Right atrium auricular region (tissue), 2 donors: ENCODE results near the gene MYL11. TPM values are rescaled to one million over a fixed set of nuclear protein-coding genes. Genes with fewer than 3 reads are reported as not detected.

ENCODE experiments used
- DNase-seq: peaks from one replicate; pipeline ENCODE4 v3.0.0-alpha.2; 2019; ENCODE audit warnings: low spot score
- H3K27ac ChIP-seq, 2 donors: fragments of 200-600 bp; sonication (generic); 1 replicate in 1 of 2; 2 replicates in 1 of 2; pipeline ENCODE4 v1.5.1; 2016 to 2019
- H3K27me3 ChIP-seq, 2 donors: fragments of 200-600 bp; sonication (generic); one replicate each; pipeline versions ENCODE4 v1.5.1 to v1.6.0; 2017 to 2019
- H3K36me3 ChIP-seq: fragments of 200-600 bp; sonication (generic); one replicate; pipeline ENCODE4 v1.5.1; 2016
- H3K4me1 ChIP-seq, 2 donors: fragments of 200-600 bp; sonication (generic); one replicate each; pipeline versions ENCODE4 v1.5.1 to v1.6.0; 2017 to 2019
- H3K4me3 ChIP-seq, 2 donors: fragments of 200-600 bp; sonication (generic); 1 replicate in 1 of 2; 2 replicates in 1 of 2; pipeline ENCODE4 v1.5.1; 2017 to 2019; ENCODE audit warnings: mild to moderate bottlenecking in 1 of 2, moderate library complexity in 1 of 2
- H3K9me3 ChIP-seq, 2 donors: fragments of 200-600 bp; sonication (generic); one replicate each; pipeline ENCODE4 v1.5.1; 2019
- total RNA-seq, 2 donors: library from RNA; depleted of rRNA; stranded (reverse); fragments of >200 nt; gene quantifications; one replicate each; pipeline ENCODE4 v1.1.0, GENCODE V29; 2016
- TF ChIP-seq, protein P1 (sequence below), 2 donors: fragments of 200-600 bp; sonication (generic); IDR thresholded peaks; one replicate each; pipeline ENCODE4 v1.5.1; 2019; ENCODE audit warnings: antibody characterized with exemption in 2 of 2

The MYL11 gene
- total RNA-seq, 2 donors from 2014 or later, result not detected

DNA sequence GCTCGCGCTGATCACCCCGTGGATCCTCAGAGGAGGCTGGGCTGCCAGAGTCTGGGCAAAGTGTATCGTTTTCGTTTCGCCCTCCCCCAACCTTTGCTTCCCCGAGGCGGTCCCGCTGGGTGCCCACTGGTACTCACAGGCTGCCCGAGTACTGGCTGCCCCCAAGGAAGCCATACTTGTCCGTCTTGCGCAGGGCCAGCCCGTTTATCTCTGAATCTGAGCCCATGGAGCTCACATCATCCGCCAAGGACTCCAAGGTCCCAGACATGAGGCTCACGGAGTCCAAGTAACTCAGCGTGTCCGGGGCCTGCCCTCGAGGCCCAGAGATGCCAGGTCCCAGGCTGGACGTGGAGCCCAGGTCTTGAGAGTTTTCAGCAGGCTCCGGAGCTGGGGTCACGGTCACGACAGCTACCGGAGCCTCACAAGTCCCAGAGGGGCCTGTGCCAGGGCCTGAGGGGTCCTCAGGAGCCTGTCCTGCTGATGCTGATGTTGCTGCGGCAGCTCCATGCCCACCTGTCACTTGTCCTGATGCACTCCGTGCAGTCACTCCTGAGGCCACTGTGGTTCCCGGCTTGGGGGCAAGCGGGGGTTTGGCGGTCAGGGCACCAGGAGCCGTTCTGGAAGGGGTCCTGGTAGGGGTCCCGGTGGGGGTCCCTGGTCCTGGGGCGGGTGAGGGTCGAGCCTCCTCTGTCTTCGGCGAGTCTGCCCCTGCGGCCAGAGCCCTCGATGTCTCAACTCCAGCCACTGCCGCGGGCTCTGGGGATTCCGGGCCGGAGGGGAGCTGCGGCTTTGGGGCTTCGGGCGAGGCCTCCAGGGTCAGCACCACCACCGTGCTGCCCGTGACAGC, 5.3 kb upstream of the MYL11 start:
- Histone ChIP-seq H3K9me3 (no peaks in the 10 kb centered on the region), H3K4me1 (peaks cover 0 to 56% of the 10 kb centered on the region in 2 donors), H3K27me3 (no peaks in the 10 kb centered on the region), H3K4me3 (peak overlapping the region; percentile 90), H3K27ac (peak overlapping the region; percentile 81 to 85), H3K36me3 (peaks cover 15% of the 10 kb centered on the region)
- DNase-seq, result no peak
- TF ChIP-seq, protein P1, sequence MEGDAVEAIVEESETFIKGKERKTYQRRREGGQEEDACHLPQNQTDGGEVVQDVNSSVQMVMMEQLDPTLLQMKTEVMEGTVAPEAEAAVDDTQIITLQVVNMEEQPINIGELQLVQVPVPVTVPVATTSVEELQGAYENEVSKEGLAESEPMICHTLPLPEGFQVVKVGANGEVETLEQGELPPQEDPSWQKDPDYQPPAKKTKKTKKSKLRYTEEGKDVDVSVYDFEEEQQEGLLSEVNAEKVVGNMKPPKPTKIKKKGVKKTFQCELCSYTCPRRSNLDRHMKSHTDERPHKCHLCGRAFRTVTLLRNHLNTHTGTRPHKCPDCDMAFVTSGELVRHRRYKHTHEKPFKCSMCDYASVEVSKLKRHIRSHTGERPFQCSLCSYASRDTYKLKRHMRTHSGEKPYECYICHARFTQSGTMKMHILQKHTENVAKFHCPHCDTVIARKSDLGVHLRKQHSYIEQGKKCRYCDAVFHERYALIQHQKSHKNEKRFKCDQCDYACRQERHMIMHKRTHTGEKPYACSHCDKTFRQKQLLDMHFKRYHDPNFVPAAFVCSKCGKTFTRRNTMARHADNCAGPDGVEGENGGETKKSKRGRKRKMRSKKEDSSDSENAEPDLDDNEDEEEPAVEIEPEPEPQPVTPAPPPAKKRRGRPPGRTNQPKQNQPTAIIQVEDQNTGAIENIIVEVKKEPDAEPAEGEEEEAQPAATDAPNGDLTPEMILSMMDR (IDR thresholded peaks at IDR 0.05), result no peak

DNA sequence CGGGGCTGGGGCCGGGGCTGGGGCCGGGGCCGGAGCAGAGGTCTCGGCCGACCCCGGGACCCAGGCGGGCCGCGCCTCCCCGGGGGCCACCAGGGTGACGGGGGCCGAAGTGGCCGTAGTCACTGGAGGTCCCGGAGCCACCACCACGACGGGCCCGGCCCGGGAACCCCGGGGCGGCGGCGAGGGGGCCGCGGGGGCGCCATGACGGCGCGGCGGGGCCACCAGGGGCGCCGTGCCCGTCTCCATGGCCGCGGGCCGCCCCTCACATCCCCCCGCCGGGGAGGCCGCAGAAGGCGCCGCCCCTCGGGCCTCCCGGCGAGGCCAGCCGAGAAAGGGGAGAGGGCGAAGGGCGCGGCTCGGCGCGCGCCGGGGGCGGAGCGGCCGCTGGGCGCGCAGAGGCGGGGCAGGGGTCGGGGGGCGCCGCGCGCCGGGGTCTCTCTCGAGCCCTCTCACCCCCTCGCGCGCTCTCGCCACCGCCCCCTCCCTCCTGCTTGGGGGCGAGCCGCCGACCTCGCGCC, 4.6 kb upstream of the MYL11 start:
- TF ChIP-seq, protein P1 (IDR thresholded peaks at IDR 0.05), result no peak
- Histone ChIP-seq H3K27me3 (no peaks in the 10 kb centered on the region), H3K4me1 (peaks cover 0 to 56% of the 10 kb centered on the region in 2 donors), H3K9me3 (no peaks in the 10 kb centered on the region), H3K36me3 (peaks cover 8% of the 10 kb centered on the region), H3K27ac (peak overlapping the region; percentile 81 to 85), H3K4me3 (peak overlapping the region; percentile 90)
- no peak for DNase-seq

DNA sequence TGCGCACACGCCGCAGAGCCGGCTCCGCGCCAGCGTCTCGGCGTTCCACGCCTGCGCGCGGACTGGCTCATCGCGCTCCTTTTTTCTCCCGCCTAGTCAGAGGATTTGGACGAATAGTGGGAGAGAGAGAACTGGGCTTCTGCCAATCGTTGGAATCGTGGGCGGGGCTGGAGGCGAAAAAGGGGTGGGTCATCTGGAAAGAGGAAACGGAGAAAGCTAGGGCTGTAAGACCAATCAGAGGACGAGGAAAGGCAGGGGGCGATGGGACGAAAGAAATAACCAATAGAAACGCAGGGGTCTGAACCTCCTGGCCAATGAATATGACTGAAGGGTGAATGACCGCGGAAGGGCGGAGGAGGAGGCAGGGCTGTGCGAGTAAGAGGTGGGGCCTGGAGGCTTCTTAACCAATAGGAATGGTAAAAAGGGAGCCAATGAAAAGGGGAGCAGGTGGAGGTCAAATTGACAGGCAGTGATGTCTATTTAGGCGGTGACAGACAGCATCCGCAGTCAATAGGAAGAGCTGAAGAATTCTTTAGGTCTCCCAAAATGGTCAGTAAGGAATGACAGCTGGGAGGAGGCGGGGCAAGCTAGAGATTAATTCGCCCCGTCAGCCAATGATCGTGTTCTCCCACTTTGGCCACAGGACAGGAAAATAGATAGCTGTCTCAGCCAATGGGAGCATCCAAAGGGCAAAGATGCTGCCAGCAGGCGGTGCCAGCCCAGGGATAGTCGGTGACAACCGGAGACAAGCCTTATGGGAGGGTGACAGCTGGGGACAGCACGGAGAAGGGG, 4.0 kb upstream of the MYL11 start, which contains the start of gene TBC1D10B:
Gene TBC1D10B (minus strand): TSS at position 39 of the 792 bp plus-strand sequence. CDS start 311 bp downstream, outside the sequence.
- peak within 1 kb of the TSS; percentile 90 for H3K4me3 ChIP-seq
- peak; percentile 100 for DNase-seq
- peaks cover 0 to 50% of the 10 kb centered on the region in 2 donors for H3K4me1 ChIP-seq
- H3K27ac ChIP-seq, result peak within 1 kb of the TSS; percentile 91 to 94
- TF ChIP-seq, protein P1 (IDR thresholded peaks at IDR 0.05), result peak in 1 of 2 donors; percentile 28
- no peaks in the 10 kb centered on the region for H3K9me3 ChIP-seq
- no peaks in the 10 kb centered on the region for H3K27me3 ChIP-seq
- H3K36me3 ChIP-seq, result peaks cover 2% of the 10 kb centered on the region

DNA sequence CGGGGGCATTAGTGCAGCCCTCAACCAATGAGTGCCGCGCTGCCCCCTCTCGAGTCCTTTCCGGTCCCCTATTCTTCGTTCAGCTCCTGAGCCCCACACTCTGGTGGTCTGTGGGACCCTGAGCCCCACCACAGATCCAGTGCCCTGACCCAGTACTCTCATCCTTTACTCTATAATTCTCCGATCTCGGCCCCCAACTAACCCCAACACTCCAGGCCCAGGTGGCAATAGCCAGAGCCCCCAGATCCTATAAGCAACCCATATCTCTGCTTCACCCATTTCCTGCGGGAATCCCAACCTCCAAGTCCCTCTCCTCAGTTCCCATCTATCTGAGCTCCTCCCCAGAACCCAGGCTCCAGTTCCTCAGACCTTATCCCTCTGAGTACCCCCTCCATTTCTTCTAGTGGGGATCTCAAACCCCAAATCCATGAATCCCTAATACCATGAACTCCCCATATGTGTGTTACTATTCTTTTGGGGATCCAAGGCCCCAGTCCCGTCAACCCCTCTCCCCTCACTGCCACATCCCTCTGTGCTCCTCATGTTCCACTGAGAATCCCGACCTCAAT, 3.3 kb upstream of the MYL11 start:
- H3K27me3 ChIP-seq, result no peaks in the 10 kb centered on the region
- peak overlapping the region; percentile 26 to 51 for H3K4me3 ChIP-seq
- TF ChIP-seq, protein P1 (IDR thresholded peaks at IDR 0.05), result no peak
- no peak for DNase-seq
- no peaks in the 10 kb centered on the region for H3K9me3 ChIP-seq
- peaks cover 0 to 43% of the 10 kb centered on the region in 2 donors for H3K4me1 ChIP-seq
- H3K36me3 ChIP-seq, result no peaks in the 10 kb centered on the region
- peak overlapping the region; percentile 91 to 94 for H3K27ac ChIP-seq

DNA sequence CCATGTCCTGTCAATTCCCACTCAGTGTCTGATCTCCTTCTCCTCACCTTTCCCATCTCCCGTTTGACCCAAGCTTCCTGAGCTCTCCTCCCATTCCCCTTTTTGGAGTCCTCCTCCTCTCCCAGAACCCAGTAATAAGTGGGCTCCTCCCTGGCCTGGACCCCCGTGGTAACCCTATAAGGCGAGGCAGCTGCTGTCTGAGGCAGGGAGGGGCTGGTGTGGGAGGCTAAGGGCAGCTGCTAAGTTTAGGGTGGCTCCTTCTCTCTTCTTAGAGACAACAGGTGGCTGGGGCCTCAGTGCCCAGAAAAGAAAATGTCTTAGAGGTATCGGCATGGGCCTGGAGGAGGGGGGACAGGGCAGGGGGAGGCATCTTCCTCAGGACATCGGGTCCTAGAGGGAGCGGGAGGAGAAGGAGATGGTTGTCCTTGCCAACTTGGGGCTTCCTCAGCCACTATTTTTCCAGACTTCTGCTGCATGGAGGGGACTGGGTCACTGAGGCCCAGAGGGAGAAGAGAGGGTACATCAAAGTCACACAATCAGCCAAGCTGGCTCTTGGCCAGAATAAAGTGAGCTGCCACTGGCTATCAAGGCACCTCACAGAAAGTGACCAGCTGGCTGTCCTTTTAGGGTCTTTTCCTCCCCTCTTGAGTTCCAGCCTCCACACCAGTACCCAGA, 2.4 kb upstream of the MYL11 start:
- Histone ChIP-seq H3K36me3 (no peaks in the 10 kb centered on the region), H3K27me3 (no peaks in the 10 kb centered on the region), H3K4me3 (no peak overlapping the region), H3K9me3 (no peaks in the 10 kb centered on the region), H3K27ac (peak overlapping the region; percentile 91 to 94), H3K4me1 (peaks cover 0 to 38% of the 10 kb centered on the region in 2 donors)
- DNase-seq, result no peak
- TF ChIP-seq, protein P1 (IDR thresholded peaks at IDR 0.05), result no peak
